ENCODE measurements around the gene DDO. TPM values are rescaled to one million over a fixed set of nuclear protein-coding genes. Genes with fewer than 3 reads are reported as not detected.

Gene DDO
- total and polyA plus RNA-seq, 9 of the 15 experiments (the other 6 are each of a cell fraction or from before 2014, with no cell fraction given) = not detected

GRCh38 chr6:110357664-110358552, 57.5 kb downstream of the DDO start, which contains the start of gene METTL24:
Gene METTL24 (minus strand): TSS chr6:110358349. CDS start chr6:110358272, 77 bp downstream.
- no peak for DNase-seq (ENCODE audit: extremely low read depth in 1 of 4, low spot score in 3 of 4)
- BruUV-seq (replicated peaks) = no TSS peak
- intact Hi-C loops (cut with micrococcal nuclease) (no loop called here), in situ Hi-C loops (cut with MboI) (no loop called here)
- Histone ChIP-seq H2AFZ (ENCODE audit: low read depth, low read length) (no peak within 1 kb of the TSS), H3K79me2 (ENCODE audit: control insufficient read depth, insufficient read depth, low read length) (no peaks in the 10 kb centered on the region), H3K4me2 (ENCODE audit: insufficient read depth, low read length) (no peak within 1 kb of the TSS), H4K20me1 (replicated peaks; ENCODE audit: control insufficient read depth, insufficient read depth, low read length) (no peaks in the 10 kb centered on the region), H3K9me1 (ENCODE audit: control insufficient read depth, insufficient read depth, low read length) (no peaks in the 10 kb centered on the region), H3K4me1 (replicated peaks in 1 of 2; ENCODE audit: control insufficient read depth in 2 of 2, insufficient read depth in 2 of 2, low read length in 2 of 2) (no peaks in the 10 kb centered on the region; a peak in 2 of 5 replicates), H3K27me3 (ENCODE audit: control insufficient read depth in 2 of 2, insufficient read depth in 2 of 2, low read length in 2 of 2) (peaks cover 26 to 27% of the 10 kb centered on the region in 2 experiments; a peak in 4 of 5 replicates), H3K36me3 (ENCODE audit: control insufficient read depth, insufficient read depth, low read length) (no peaks in the 10 kb centered on the region), H3K4me3 (no peak within 1 kb of the TSS), H3K9ac (ENCODE audit: insufficient read depth in 1 of 2, low read depth in 2 of 2, low read length in 2 of 2) (no peak within 1 kb of the TSS), H3K27ac (ENCODE audit: extremely low read depth, low read depth, low read length) (no peak within 1 kb of the TSS), H3K9me3 (replicated peaks; ENCODE audit: control insufficient read depth, insufficient read depth, low read depth, low read length) (no peaks in the 10 kb centered on the region)
- CTCF ChIA-PET (ENCODE audit: low intra/inter-chr PET ratio) = no interaction called here
- ATAC-seq = no peak
- FAIRE-seq = no peak
- TF ChIP-seq MAFK (IDR thresholded peaks at IDR 0.05; ENCODE audit: low read length) (no peak), CSDE1 (IDR thresholded peaks at IDR 0.05) (no peak), CREB3L1 (IDR thresholded peaks at IDR 0.05; ENCODE audit: borderline replicate concordance, low read depth) (no peak), SNRNP70 (optimal IDR thresholded peaks at IDR 0.05; ENCODE audit: low read depth, low read length) (no peak), PURB (CRISPR knock-in tag; IDR thresholded peaks at IDR 0.05; ENCODE audit: low read depth) (no peak), RREB1 (CRISPR knock-in tag; IDR thresholded peaks at IDR 0.05) (no peak), FIP1L1 (IDR thresholded peaks at IDR 0.05; ENCODE audit: low read depth, low read length, poor library complexity, severe bottlenecking) (no peak)
- TF ChIP-seq, protein P1, sequence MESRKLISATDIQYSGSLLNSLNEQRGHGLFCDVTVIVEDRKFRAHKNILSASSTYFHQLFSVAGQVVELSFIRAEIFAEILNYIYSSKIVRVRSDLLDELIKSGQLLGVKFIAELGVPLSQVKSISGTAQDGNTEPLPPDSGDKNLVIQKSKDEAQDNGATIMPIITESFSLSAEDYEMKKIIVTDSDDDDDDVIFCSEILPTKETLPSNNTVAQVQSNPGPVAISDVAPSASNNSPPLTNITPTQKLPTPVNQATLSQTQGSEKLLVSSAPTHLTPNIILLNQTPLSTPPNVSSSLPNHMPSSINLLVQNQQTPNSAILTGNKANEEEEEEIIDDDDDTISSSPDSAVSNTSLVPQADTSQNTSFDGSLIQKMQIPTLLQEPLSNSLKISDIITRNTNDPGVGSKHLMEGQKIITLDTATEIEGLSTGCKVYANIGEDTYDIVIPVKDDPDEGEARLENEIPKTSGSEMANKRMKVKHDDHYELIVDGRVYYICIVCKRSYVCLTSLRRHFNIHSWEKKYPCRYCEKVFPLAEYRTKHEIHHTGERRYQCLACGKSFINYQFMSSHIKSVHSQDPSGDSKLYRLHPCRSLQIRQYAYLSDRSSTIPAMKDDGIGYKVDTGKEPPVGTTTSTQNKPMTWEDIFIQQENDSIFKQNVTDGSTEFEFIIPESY (CRISPR knock-in tag; IDR thresholded peaks at IDR 0.05) = no peak
- 29% methylated on average over 27 of the region's 107 CpGs for WGBS (ENCODE audit: insufficient coverage, low coverage, missing lambda C conversion rate)
- POLR2A ChIA-PET = no interaction called here
